Measurements from ENCODE around the gene IQSEC3.

The IQSEC3 gene

GRCh38 chr12:157644-158043 lies 91.1 kb downstream of the IQSEC3 start:
- Histone ChIP-seq H3K4me2 (ENCODE audit: insufficient read depth, low read length) (no peak overlapping the region), H3K9me3 (ENCODE audit: insufficient read depth, low read length, severe bottlenecking) (no peaks in the 10 kb centered on the region), H3K4me3 (ENCODE audit: low read depth in 1 of 2, low read length in 2 of 2) (no peak overlapping the region), H2AFZ (ENCODE audit: low read depth, low read length) (no peak overlapping the region), H3K4me1 (ENCODE audit: insufficient read depth, low read length) (no peaks in the 10 kb centered on the region), H3K27me3 (ENCODE audit: insufficient read depth, low read length, poor library complexity) (peaks cover 24% of the 10 kb centered on the region), H3K36me3 (ENCODE audit: insufficient read depth, low read length) (no peaks in the 10 kb centered on the region), H3K9ac (ENCODE audit: low read depth, low read length) (no peak overlapping the region), H3K79me2 (ENCODE audit: insufficient read depth, low read length) (no peaks in the 10 kb centered on the region), H3K27ac (ENCODE audit: low read length) (no peak overlapping the region), H4K20me1 (ENCODE audit: insufficient read depth, low read length) (0 out of 2 replicates have a peak, but pooled peaks cover 6% of the 10 kb centered on the region)
- no peak for TF ChIP-seq CTCF (IDR thresholded peaks at IDR 0.05; ENCODE audit: borderline replicate concordance, extremely low read depth, low read length, poor library complexity, severe bottlenecking)
- TF ChIP-seq EZH2 (IDR thresholded peaks at IDR 0.05; ENCODE audit: borderline replicate concordance, low read depth, low read length, severe bottlenecking) = no peak
- no peak for ATAC-seq (ENCODE audit: insufficient read depth, low read depth)
- no peak for DNase-seq

DNA sequence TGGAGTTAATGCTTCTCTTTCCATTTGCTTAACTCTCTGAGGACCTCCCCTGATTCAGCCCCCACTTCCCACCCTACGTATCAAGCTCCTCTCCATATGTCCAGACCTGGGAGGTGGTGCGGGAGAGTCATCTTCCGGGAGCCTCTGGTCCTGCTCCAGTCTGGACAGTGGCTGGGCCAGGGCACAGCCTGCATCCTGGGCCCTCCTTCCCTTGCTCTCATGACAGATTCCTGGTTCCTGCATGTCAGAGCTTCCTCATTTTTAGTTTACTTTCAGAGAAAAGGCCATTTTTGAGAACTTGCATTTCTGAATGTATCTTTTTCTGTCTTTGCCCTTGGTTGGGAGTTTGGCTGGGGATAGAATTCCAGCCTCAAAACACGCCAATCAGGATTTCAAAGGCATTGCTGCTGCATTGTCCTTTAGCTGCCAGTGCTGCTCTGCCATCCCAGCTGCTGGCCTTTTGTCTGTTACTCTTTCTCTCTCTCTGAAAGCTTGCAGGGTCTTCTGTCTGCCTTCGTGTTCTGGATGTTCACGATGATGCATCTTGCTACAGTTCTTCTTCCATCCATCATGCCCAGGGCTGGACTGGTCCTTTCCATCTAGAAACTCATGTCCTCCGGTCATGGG lies 92.7 kb downstream of the IQSEC3 start:
- Histone ChIP-seq H3K79me2 (ENCODE audit: insufficient read depth, low read length) (no peaks in the 10 kb centered on the region), H3K9ac (ENCODE audit: low read depth, low read length) (no peak overlapping the region), H2AFZ (ENCODE audit: low read depth, low read length) (no peak overlapping the region), H3K4me2 (ENCODE audit: insufficient read depth, low read length) (no peak overlapping the region), H4K20me1 (ENCODE audit: insufficient read depth, low read length) (0 out of 2 replicates have a peak, but pooled peaks cover 3% of the 10 kb centered on the region), H3K27me3 (ENCODE audit: insufficient read depth, low read length, poor library complexity) (peaks cover 19% of the 10 kb centered on the region), H3K4me1 (ENCODE audit: insufficient read depth, low read length) (no peaks in the 10 kb centered on the region), H3K27ac (ENCODE audit: low read length) (no peak overlapping the region), H3K4me3 (ENCODE audit: low read depth in 1 of 2, low read length in 2 of 2) (no peak overlapping the region), H3K9me3 (ENCODE audit: insufficient read depth, low read length, severe bottlenecking) (no peaks in the 10 kb centered on the region), H3K36me3 (ENCODE audit: insufficient read depth, low read length) (no peaks in the 10 kb centered on the region)
- TF ChIP-seq CTCF (IDR thresholded peaks at IDR 0.05; ENCODE audit: borderline replicate concordance, extremely low read depth, low read length, poor library complexity, severe bottlenecking) (no peak), EZH2 (IDR thresholded peaks at IDR 0.05; ENCODE audit: borderline replicate concordance, low read depth, low read length, severe bottlenecking) (no peak)
- no peak for ATAC-seq (ENCODE audit: insufficient read depth, low read depth)
- DNase-seq = no peak

GRCh38 chr12:160858-161257 lies 94.3 kb downstream of the IQSEC3 start:
- Histone ChIP-seq H4K20me1 (ENCODE audit: insufficient read depth, low read length) (no peaks in the 10 kb centered on the region), H3K9me3 (ENCODE audit: insufficient read depth, low read length, severe bottlenecking) (no peaks in the 10 kb centered on the region), H3K79me2 (ENCODE audit: insufficient read depth, low read length) (no peaks in the 10 kb centered on the region), H3K27ac (ENCODE audit: low read length) (no peak overlapping the region), H3K27me3 (ENCODE audit: insufficient read depth, low read length, poor library complexity) (peaks cover 13% of the 10 kb centered on the region), H3K36me3 (ENCODE audit: insufficient read depth, low read length) (no peaks in the 10 kb centered on the region), H3K9ac (ENCODE audit: low read depth, low read length) (no peak overlapping the region), H2AFZ (ENCODE audit: low read depth, low read length) (no peak overlapping the region), H3K4me2 (ENCODE audit: insufficient read depth, low read length) (no peak overlapping the region), H3K4me3 (ENCODE audit: low read depth in 1 of 2, low read length in 2 of 2) (no peak overlapping the region), H3K4me1 (ENCODE audit: insufficient read depth, low read length) (no peaks in the 10 kb centered on the region)
- ATAC-seq (ENCODE audit: insufficient read depth, low read depth) = no peak
- no peak for TF ChIP-seq CTCF (IDR thresholded peaks at IDR 0.05; ENCODE audit: borderline replicate concordance, extremely low read depth, low read length, poor library complexity, severe bottlenecking)
- TF ChIP-seq EZH2 (IDR thresholded peaks at IDR 0.05; ENCODE audit: borderline replicate concordance, low read depth, low read length, severe bottlenecking) = no peak
- DNase-seq = no peak

All from DND-41 (cell line).